CD14-positive monocyte (primary cell): ENCODE results near the gene REEP1. TPM values are rescaled to one million over a fixed set of nuclear protein-coding genes. Genes with fewer than 3 reads are reported as not detected.

Experiments used
- DNase-seq, 3 donors: peaks; one replicate each; pipeline ENCODE4 v3.0.0-alpha.2; 2011 to 2022
- H2AFZ ChIP-seq: 2 replicates; pipeline ENCODE4 v1.6.0; 2012; ENCODE audit warnings: mild to moderate bottlenecking, low read depth, low read length, inconsistent platforms; ENCODE audit not compliant: insufficient read depth, poor library complexity, severe bottlenecking
- H3K27ac ChIP-seq, 2 donors: 1 replicate in 1 of 2; 2 replicates in 1 of 2; pipeline ENCODE4 v1.5.1; 2012 to 2013; ENCODE audit warnings: low read length in 2 of 2, control low read depth in 1 of 2, inconsistent platforms in 1 of 2, low read depth in 1 of 2, mild to moderate bottlenecking in 1 of 2
- H3K27me3 ChIP-seq, 2 donors: one replicate each; pipeline versions ENCODE4 v1.6.0 to v1.6.1; 2011 to 2013; ENCODE audit warnings: low read length in 2 of 2; ENCODE audit not compliant: control insufficient read depth in 2 of 2, insufficient read depth in 2 of 2
- H3K36me3 ChIP-seq, 2 donors: replicated peaks in 1 of 2; 1 replicate in 1 of 2; 2 replicates in 1 of 2; pipeline versions ENCODE4 v1.5.1 to v1.6.1; 2012 to 2013; ENCODE audit warnings: low read length in 2 of 2, control low read depth in 1 of 2, inconsistent platforms in 1 of 2, mild to moderate bottlenecking in 1 of 2; ENCODE audit not compliant: insufficient read depth in 2 of 2, control insufficient read depth in 1 of 2
- H3K4me1 ChIP-seq, 2 donors: 1 replicate in 1 of 2; 2 replicates in 1 of 2; pipeline versions ENCODE4 v1.5.1 to v1.6.1; 2012 to 2013; ENCODE audit warnings: low read length in 2 of 2, control low read depth in 1 of 2, inconsistent platforms in 1 of 2, mild to moderate bottlenecking in 1 of 2, moderate library complexity in 1 of 2; ENCODE audit not compliant: insufficient read depth in 2 of 2, control insufficient read depth in 1 of 2
- H3K4me2 ChIP-seq: replicated peaks from 2 replicates; pipeline ENCODE3; 2012; ENCODE audit warnings: low read length, moderate library complexity, mild to moderate bottlenecking; ENCODE audit not compliant: poor library complexity, severe bottlenecking; ENCODE audit errors: extremely low read depth
- H3K4me3 ChIP-seq, 3 experiments: fragments of 200-600 bp in 1 of 3; sonication (generic) in 1 of 3; replicated peaks in 1 of 3; 1 replicate in 2 of 3; 2 replicates in 1 of 3; pipeline ENCODE4 v1.5.1; 2011 to 2013; ENCODE audit warnings: low read length in 3 of 3, mild to moderate bottlenecking in 3 of 3, control low read depth in 2 of 3, low read depth in 2 of 3, inconsistent platforms in 1 of 3, moderate library complexity in 1 of 3
- H3K79me2 ChIP-seq: 2 replicates; pipeline ENCODE4 v1.6.0; 2012; ENCODE audit warnings: mild to moderate bottlenecking, control low read depth, inconsistent platforms, low read length, moderate library complexity; ENCODE audit not compliant: insufficient read depth
- H3K9ac ChIP-seq: 2 replicates; pipeline ENCODE4 v1.6.0; 2017; ENCODE audit warnings: low read length, mild to moderate bottlenecking; ENCODE audit not compliant: insufficient read depth, poor library complexity, severe bottlenecking
- H3K9me3 ChIP-seq, 2 donors: replicated peaks in 1 of 2; 1 replicate in 1 of 2; 2 replicates in 1 of 2; pipeline versions ENCODE4 v1.5.1 to v1.6.1; 2012 to 2013; ENCODE audit warnings: low read length in 2 of 2, control low read depth in 1 of 2; ENCODE audit not compliant: control insufficient read depth in 1 of 2, insufficient read depth in 1 of 2
- H4K20me1 ChIP-seq: 2 replicates; pipeline ENCODE4 v1.6.0; 2012; ENCODE audit warnings: mild to moderate bottlenecking, low read length, control low read depth, moderate library complexity; ENCODE audit not compliant: insufficient read depth
- H3K27ac Mint-ChIP-seq, 7 donors: one replicate each; pipeline ENCODE4 v1.8.0; 2020; ENCODE audit warnings: mild to moderate bottlenecking in 7 of 7, mixed read lengths in 7 of 7, moderate library complexity in 6 of 7, inconsistent platforms in 2 of 7
- H3K27me3 Mint-ChIP-seq, 3 donors: one replicate each; pipeline ENCODE4 v1.8.0; 2021 to 2022; ENCODE audit warnings: low read depth in 3 of 3, mild to moderate bottlenecking in 3 of 3, mixed read lengths in 3 of 3, moderate library complexity in 3 of 3, inconsistent platforms in 1 of 3
- H3K36me3 Mint-ChIP-seq, 2 donors: one replicate each; pipeline ENCODE4 v1.8.0; 2020; ENCODE audit warnings: mixed read lengths in 2 of 2, inconsistent platforms in 1 of 2, mild to moderate bottlenecking in 1 of 2
- H3K4me1 Mint-ChIP-seq: one replicate; pipeline ENCODE4 v1.8.0; 2020; ENCODE audit warnings: mild to moderate bottlenecking, mixed read lengths
- H3K4me3 Mint-ChIP-seq, 2 donors: one replicate each; pipeline ENCODE4 v1.8.0; 2020; ENCODE audit warnings: mild to moderate bottlenecking in 2 of 2, mixed read lengths in 2 of 2, moderate library complexity in 1 of 2
- H3K9me3 Mint-ChIP-seq, 7 donors: one replicate each; pipeline ENCODE4 v1.8.0; 2020 to 2022; ENCODE audit warnings: mixed read lengths in 7 of 7, mild to moderate bottlenecking in 6 of 7, moderate library complexity in 6 of 7, inconsistent platforms in 2 of 7
- WGBS: methylation state at CpG from one replicate; pipeline ENCODE4 v1.1.5; 2013; ENCODE audit warnings: missing lambda C conversion rate; ENCODE audit not compliant: insufficient coverage; 5-methylcytosine and 5-hydroxymethylcytosine counted together
- intact Hi-C, 2 donors: fragments of 100-400 bp; cut with micrococcal nuclease; formaldehyde crosslinking; loops; one replicate each; pipeline versions ENCODE4 v1.15.0 to v1.15.1; 2023
- polyA plus RNA-seq, 3 donors: library from polyadenylated mRNA; depleted of rRNA in 1 of 3; unstranded in 2 of 3; stranded (reverse) in 1 of 3; fragments of 300-500 nt in 2 of 3; fragments of >200 nt in 1 of 3; fragmentation: Illumina TruSeq in 2 of 3; gene quantifications; 1 replicate in 2 of 3; 2 replicates in 1 of 3; pipeline ENCODE4 v1.2.3, GENCODE V29; 2012 to 2021
- TF ChIP-seq, protein P1 (sequence below): fragments of 200-600 bp; IDR thresholded peaks from one replicate; pipeline ENCODE4 v1.8.0; 2022; ENCODE audit warnings: antibody characterized with exemption, mild to moderate bottlenecking

REEP1 gene
- polyA plus RNA-seq, 3 donors: not detected

DNA sequence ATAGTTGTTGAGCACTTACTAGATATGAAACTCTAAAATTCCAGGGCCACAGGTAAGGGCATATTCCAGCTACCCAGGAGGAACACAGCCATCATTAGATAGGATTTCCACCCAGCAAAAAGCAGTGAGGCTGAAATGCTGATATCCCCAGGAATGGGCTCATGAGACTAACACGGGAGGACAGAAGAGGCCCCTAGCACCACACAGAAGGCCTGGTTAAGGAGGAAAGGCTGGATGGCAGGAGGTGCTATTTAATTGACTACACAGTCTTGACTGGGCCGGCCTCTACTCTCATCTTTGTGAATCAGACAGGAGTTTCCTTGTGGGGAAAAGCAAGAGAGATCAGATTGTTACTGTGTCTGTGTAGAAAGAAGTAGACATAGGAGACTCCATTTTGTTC lies 76.4 kb downstream of the REEP1 start:
- Mint-ChIP-seq H3K4me1 (no peaks in the 10 kb centered on the region), H3K4me3 (no peak overlapping the region), H3K9me3 (peaks cover 0 to 4% (median 0%) of the 10 kb centered on the region in 7 donors), H3K27me3 (peaks cover 2 to 11% (median 5%) of the 10 kb centered on the region in 3 donors), H3K27ac (no peak overlapping the region), H3K36me3 (no peaks in the 10 kb centered on the region)
- Histone ChIP-seq H3K36me3 (no peaks in the 10 kb centered on the region), H3K4me1 (no peaks in the 10 kb centered on the region), H3K27ac (no peak overlapping the region), H3K9ac (no peak overlapping the region), H4K20me1 (no peaks in the 10 kb centered on the region), H2AFZ (no peak overlapping the region), H3K79me2 (no peaks in the 10 kb centered on the region), H3K4me2 (no peak overlapping the region), H3K27me3 (no peaks in the 10 kb centered on the region), H3K9me3 (no peaks in the 10 kb centered on the region), H3K4me3 (no peak overlapping the region)
- WGBS: 100% methylated on average over 2 of the region's 2 CpGs
- intact Hi-C loops: no loop called here
- DNase-seq: no peak
- TF ChIP-seq, protein P1, sequence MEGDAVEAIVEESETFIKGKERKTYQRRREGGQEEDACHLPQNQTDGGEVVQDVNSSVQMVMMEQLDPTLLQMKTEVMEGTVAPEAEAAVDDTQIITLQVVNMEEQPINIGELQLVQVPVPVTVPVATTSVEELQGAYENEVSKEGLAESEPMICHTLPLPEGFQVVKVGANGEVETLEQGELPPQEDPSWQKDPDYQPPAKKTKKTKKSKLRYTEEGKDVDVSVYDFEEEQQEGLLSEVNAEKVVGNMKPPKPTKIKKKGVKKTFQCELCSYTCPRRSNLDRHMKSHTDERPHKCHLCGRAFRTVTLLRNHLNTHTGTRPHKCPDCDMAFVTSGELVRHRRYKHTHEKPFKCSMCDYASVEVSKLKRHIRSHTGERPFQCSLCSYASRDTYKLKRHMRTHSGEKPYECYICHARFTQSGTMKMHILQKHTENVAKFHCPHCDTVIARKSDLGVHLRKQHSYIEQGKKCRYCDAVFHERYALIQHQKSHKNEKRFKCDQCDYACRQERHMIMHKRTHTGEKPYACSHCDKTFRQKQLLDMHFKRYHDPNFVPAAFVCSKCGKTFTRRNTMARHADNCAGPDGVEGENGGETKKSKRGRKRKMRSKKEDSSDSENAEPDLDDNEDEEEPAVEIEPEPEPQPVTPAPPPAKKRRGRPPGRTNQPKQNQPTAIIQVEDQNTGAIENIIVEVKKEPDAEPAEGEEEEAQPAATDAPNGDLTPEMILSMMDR: no peak

DNA sequence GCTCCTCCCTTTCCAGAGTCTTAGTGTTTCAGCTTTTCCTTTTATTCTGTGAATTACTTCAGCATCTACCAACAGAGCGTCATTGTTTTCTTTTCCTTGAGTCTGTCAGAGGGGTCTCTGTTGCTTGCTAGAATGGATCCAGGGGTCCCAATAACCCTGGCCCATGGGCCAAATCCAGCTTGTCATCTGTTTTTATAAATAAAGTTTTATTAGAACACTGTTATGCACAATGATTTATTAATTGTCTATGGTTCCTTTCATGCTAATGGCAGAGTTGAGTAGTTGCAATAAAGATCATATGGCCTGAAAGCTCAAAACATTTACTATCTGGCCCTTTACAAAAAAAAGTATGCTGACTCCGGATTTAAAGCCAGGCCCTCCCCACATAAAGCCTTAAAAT lies 79.3 kb downstream of the REEP1 start:
- no peaks in the 10 kb centered on the region for H3K79me2 ChIP-seq
- DNase-seq: no peak
- H3K4me1 ChIP-seq: no peaks in the 10 kb centered on the region
- Mint-ChIP-seq H3K27me3 (peaks cover 2 to 14% (median 8%) of the 10 kb centered on the region in 3 donors), H3K4me1 (no peaks in the 10 kb centered on the region), H3K9me3 (peaks cover 0 to 1% (median 0%) of the 10 kb centered on the region in 7 donors), H3K27ac (no peak overlapping the region), H3K36me3 (no peaks in the 10 kb centered on the region), H3K4me3 (no peak overlapping the region)
- no CpG with 5 or more reads among the region's 2 CpGs for WGBS
- H3K27ac ChIP-seq: no peak overlapping the region
- no peak overlapping the region for H2AFZ ChIP-seq
- H3K9ac ChIP-seq: no peak overlapping the region
- intact Hi-C loops: no loop called here
- H3K9me3 ChIP-seq: no peaks in the 10 kb centered on the region
- H3K36me3 ChIP-seq: no peaks in the 10 kb centered on the region
- no peak overlapping the region for H3K4me2 ChIP-seq
- no peak overlapping the region for H3K4me3 ChIP-seq
- no peaks in the 10 kb centered on the region for H4K20me1 ChIP-seq
- TF ChIP-seq, protein P1: no peak
- H3K27me3 ChIP-seq: no peaks in the 10 kb centered on the region
